HTR-8/SVneo (cell line): Measurements from ENCODE around the gene GTF2H2C.
"Not testable (repeated sequence)": the region's sequence is repeated elsewhere in the genome, so short reads cannot be mapped to it uniquely, and the experiment has no call there.

ENCODE experiments used
- DNase-seq: peaks from one replicate; pipeline ENCODE4 v3.0.0; 2011; ENCODE audit warnings: low spot score, mixed read lengths; ENCODE audit not compliant: insufficient read length
- FAIRE-seq: peaks from 2 replicates; lab custom pipeline; 2011; peaks lifted over from hg19 to GRCh38; lab: Jason Lieb, UNC

GTF2H2C gene

GRCh38 chr5:69559908-69560330 lies at the start of gene GTF2H2C:
Gene GTF2H2C (plus strand): TSS chr5:69560191. CDS start chr5:69565133, 4,942 bp downstream.
- not testable (repeated sequence) for DNase-seq, FAIRE-seq

GRCh38 chr5:69510694-69511093 lies 49.3 kb upstream of the GTF2H2C start:
- DNase-seq (no peak), FAIRE-seq (no peak)

- FAIRE-seq, result no peak
Measured at GRCh38 chr5:69512740-69513260, 47.2 kb upstream of the GTF2H2C start.

GRCh38 chr5:69515570-69515969 lies 44.4 kb upstream of the GTF2H2C start:
- not testable (repeated sequence) for DNase-seq, FAIRE-seq

More at GRCh38 chr5:69512740-69513260, 47.2 kb upstream of the GTF2H2C start:
- DNase-seq, result peak; percentile 40

- FAIRE-seq, result no peak
- DNase-seq, result no peak
Measured at GRCh38 chr5:69516769-69517168, 43.2 kb upstream of the GTF2H2C start.

GRCh38 chr5:69517763-69518212 lies 42.2 kb upstream of the GTF2H2C start:
- FAIRE-seq (peak; percentile 51), DNase-seq (no peak)

GRCh38 chr5:69519285-69519684 lies 40.7 kb upstream of the GTF2H2C start:
- FAIRE-seq, result no peak
- DNase-seq, result no peak

GRCh38 chr5:69522035-69522434 lies 38.0 kb upstream of the GTF2H2C start:
- no peak for FAIRE-seq
- no peak for DNase-seq

GRCh38 chr5:69525490-69525889 lies 34.5 kb upstream of the GTF2H2C start:
- DNase-seq (no peak), FAIRE-seq (no peak)

GRCh38 chr5:69526660-69527059 lies 33.3 kb upstream of the GTF2H2C start:
- DNase-seq (no peak), FAIRE-seq (no peak)

- FAIRE-seq, result no peak
- no peak for DNase-seq
Measured at GRCh38 chr5:69527128-69527770, 32.7 kb upstream of the GTF2H2C start.

GRCh38 chr5:69528035-69528434 lies 32.0 kb upstream of the GTF2H2C start:
- DNase-seq (no peak), FAIRE-seq (no peak)

- FAIRE-seq (no peak), DNase-seq (no peak)
Measured at GRCh38 chr5:69528609-69529008, 31.4 kb upstream of the GTF2H2C start.

- FAIRE-seq, result no peak
- no peak for DNase-seq
Measured at GRCh38 chr5:69530561-69531405, 29.2 kb upstream of the GTF2H2C start.

GRCh38 chr5:69531406-69531801 lies 28.6 kb upstream of the GTF2H2C start:
- DNase-seq (no peak), FAIRE-seq (no peak)

GRCh38 chr5:69537911-69538310 lies 22.1 kb upstream of the GTF2H2C start:
- FAIRE-seq, result not testable (repeated sequence)

GRCh38 chr5:69538735-69539134 lies 21.3 kb upstream of the GTF2H2C start:
- not testable (repeated sequence) for FAIRE-seq, DNase-seq

More at GRCh38 chr5:69537911-69538310, 22.1 kb upstream of the GTF2H2C start:
- DNase-seq, result not testable (repeated sequence)

GRCh38 chr5:69541347-69541746 lies 18.6 kb upstream of the GTF2H2C start:
- not testable (repeated sequence) for FAIRE-seq, DNase-seq

- not testable (repeated sequence) for DNase-seq, FAIRE-seq
Measured at GRCh38 chr5:69542838-69543618, 17.0 kb upstream of the GTF2H2C start.

- not testable (repeated sequence) for DNase-seq, FAIRE-seq
Measured at GRCh38 chr5:69544602-69545001, 15.4 kb upstream of the GTF2H2C start.
